T1000 (cell line): ENCODE data around the gene HTT-AS.
A peak's percentile ranks its signal among the peaks of the same experiment; 100 is the strongest.
"Not testable (repeated sequence)": the region's sequence is repeated elsewhere in the genome, so short reads cannot be mapped to it uniquely, and the experiment has no call there.

ENCODE experiments used
- DNase-seq: peaks from one replicate; lab custom pipeline; 2025; ENCODE audit warnings: mixed read lengths; lab: John Stamatoyannopoulos, UW

Gene HTT-AS

GRCh38 chr4:3051141-3051897 is 23.0 kb downstream of the HTT-AS start:
- DNase-seq = not testable (repeated sequence)

- DNase-seq = no peak
Measured at GRCh38 chr4:3047464-3048286, 26.7 kb downstream of the HTT-AS start.

GRCh38 chr4:3046623-3047022 is 27.7 kb downstream of the HTT-AS start:
- no peak for DNase-seq

DNA sequence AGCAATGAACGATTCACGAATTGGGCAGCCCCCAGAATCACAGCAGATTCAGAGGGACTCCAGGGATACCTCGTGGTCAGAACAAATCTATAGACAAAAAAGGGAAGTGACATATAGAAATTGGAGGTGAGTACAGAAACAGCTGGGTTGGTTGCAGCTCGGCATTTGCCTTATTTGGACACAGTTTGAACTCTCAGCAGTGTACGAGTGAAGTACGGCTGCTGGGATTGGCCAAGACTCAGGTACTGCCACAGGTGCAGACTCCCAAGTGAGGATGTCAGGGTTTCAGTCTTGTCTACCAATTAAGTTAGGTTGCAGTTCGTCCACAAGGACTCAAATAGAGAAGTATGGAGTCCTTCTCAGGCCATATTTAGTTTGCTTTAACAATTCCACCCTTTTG is 28.2 kb downstream of the HTT-AS start:
- DNase-seq = no peak

GRCh38 chr4:3044870-3045819 is 29.2 kb downstream of the HTT-AS start:
- DNase-seq = peak; percentile 20

DNA sequence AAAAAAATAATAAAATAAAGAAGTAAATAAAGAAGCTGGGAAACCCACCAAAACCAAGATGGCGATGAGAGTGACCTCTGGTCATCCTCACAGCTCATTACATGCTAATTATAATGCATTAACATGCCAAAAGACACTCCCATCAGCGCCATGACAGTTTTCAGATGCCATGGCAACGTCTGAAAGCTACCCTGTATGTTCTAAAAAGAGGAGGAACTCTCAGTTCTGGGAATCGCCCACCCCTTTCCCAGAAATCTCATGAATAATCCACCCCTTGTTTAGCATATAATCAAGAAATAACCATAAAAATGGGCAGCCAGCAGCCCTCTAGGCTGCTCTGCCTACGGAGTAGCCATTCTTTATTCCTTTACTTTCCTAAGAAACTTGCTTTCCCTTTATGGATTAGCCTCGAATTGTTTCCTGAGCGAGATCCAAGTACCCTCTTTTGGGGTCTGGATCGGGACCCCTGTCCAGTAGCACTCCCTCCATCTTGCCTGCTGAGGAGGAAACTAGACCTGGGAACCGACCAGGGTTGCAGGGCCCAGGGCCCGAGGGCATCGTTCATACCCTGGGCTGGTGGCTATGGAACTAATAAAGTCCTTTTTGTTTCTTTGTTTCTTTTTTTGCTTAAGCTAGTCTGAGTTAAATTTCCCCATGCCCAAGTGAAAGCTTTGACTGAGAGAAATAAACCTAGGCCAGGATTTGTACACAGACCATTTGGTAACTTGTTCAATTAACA is 30.9 kb downstream of the HTT-AS start:
- no peak for DNase-seq

- no peak for DNase-seq
Measured at GRCh38 chr4:3042226-3042625, 32.1 kb downstream of the HTT-AS start.

GRCh38 chr4:3041192-3042142 is 32.9 kb downstream of the HTT-AS start:
- DNase-seq = no peak

DNA sequence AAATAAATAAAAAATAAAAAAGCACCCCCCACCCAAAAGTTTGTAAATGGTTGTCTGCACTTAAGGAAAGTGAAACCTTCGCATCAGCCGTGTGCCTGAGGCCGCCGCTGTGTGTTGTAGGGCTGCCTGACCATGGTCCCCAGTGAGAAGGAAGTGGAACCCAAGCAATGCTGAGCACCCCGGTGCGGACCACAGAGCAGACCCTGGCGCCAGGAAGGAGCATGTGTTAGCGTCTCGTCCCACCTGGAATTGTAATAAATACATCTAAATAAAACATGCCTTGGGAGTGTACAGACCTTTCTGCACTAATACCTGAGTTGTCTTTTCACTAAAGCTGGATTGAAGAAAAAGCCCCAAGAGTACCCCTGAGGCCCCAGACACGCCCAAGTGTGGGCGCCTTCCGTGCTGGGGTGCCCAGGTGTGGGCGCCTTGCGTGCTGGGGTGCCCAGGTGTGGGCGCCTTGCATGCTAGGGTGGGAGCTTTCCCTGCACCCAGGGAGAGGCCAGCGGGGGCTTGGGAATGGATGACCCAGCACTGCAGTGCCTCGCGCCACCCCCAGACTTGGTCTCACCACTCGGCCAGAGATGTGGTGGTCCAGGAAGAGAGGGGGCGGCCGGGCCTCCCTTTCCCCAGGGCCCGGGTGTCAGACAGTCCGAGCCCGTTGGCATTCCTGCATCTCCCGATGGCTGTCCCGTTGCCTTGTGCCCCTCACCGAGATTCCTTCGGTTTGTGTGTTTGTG is 33.7 kb downstream of the HTT-AS start:
- DNase-seq = no peak

- DNase-seq = no peak
Measured at GRCh38 chr4:3039706-3040366, 34.5 kb downstream of the HTT-AS start.

- DNase-seq = no peak
Measured at GRCh38 chr4:3037957-3038461, 36.3 kb downstream of the HTT-AS start.

- DNase-seq = no peak
Measured at GRCh38 chr4:3036131-3036952, 38.0 kb downstream of the HTT-AS start.

DNA sequence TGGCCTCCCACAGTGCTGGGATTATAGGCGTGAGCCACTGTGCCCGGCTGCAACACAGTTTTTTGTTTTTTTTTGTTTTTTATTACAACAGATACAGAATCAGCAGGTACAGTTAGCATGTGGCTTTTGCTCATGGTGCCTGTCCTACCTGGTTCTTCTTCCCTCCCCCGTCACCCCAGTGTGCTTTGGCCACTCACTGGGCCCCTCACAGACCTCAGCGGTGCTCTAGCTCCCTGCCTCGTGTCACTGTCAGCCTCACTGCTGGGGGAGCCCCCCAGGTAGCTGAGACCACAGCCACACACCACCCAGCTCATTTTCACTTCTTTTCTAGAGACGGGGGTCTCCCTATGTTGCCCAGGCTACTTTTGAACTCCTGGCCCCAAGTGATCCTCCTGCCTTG is 38.7 kb downstream of the HTT-AS start:
- DNase-seq = no peak

GRCh38 chr4:3035249-3035648 is 39.1 kb downstream of the HTT-AS start:
- no peak for DNase-seq

DNA sequence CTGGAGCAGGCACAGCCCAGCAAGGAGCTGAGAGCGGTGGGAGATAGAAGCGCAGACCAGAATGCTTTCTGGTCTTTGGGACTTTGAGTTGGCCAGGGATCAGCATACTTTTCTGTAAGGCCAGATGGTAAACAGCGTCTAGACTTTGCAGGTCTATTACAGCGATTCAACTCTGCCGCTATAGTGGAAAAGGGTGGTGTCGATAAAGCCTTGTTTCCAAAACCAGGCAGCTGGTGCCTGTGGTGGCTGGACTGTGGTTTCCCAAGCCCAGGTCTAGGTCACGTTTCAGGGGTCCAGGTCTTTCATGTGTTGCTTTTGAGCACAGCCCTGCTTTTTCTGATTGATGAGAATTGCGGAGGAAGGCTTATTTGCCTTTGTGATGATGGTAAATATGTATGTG is 40.1 kb downstream of the HTT-AS start:
- no peak for DNase-seq

DNA sequence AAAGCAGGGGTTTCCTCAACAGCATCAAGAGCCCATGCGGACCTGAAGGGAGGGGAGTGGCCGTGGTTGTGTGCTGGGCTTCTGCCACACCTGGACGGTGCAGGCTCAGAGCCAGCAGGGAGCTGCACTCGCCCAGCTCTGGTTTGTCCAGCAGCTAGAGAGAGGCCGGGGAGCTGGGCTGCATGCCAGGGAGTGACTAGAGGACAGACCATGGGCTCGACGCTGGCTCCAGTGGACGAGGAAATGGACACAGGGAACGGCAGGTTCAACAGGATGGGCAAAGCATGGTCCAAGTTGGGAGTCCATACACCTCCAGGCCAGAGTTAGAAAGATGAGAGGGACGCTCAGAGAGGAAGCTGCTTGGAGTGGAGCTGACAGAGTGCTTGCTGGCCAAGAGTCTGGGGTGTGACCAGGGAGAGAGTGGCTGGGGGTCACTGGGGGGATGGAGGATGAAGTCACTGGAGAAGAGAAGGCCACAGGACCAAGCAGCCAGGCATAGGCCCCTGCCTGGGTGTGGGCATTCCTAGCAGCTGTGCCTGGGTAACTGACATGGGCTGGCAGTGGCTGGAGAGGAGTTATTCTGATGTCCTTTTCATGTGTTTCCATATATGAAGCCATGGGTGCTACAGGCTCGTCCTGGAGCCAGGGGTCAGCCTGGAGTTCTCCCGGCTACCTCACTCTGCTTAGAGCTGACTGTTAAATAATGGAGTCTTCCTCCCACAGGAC is 42.8 kb downstream of the HTT-AS start:
- no peak for DNase-seq
